Astrocyte (in vitro differentiated cells and primary cell): ENCODE data around the gene BMF. TPM values are rescaled to one million over a fixed set of nuclear protein-coding genes. Genes with fewer than 3 reads are reported as not detected.

Experiments used
- DNase-seq: peaks from one replicate; pipeline ENCODE4 v3.0.0-alpha.2; 2010; ENCODE audit warnings: low read depth
- FAIRE-seq: peaks from 2 replicates; lab custom pipeline; 2011; peaks lifted over from hg19 to GRCh38; lab: Jason Lieb, UNC
- H2AFZ ChIP-seq: 2 replicates; pipeline ENCODE4 v1.6.0; 2012; ENCODE audit warnings: low read depth, low read length, inconsistent platforms
- H3K27ac ChIP-seq: 2 replicates; pipeline ENCODE4 v1.5.1; 2011; ENCODE audit warnings: low read depth, low read length, inconsistent platforms
- H3K27me3 ChIP-seq: 2 replicates; pipeline ENCODE4 v1.6.0; 2011; ENCODE audit warnings: low read length, inconsistent platforms; ENCODE audit not compliant: insufficient read depth
- H3K36me3 ChIP-seq: 2 replicates; pipeline ENCODE4 v1.5.1; 2011; ENCODE audit warnings: low read length, inconsistent platforms; ENCODE audit not compliant: insufficient read depth
- H3K4me1 ChIP-seq: 2 replicates; pipeline ENCODE4 v1.5.1; 2011; ENCODE audit warnings: low read length, inconsistent platforms; ENCODE audit not compliant: insufficient read depth
- H3K4me2 ChIP-seq: 2 replicates; pipeline ENCODE4 v1.6.0; 2012; ENCODE audit warnings: low read length, inconsistent platforms
- H3K4me3 ChIP-seq: 2 replicates; pipeline ENCODE4 v1.5.1; 2011; ENCODE audit warnings: low read depth, mild to moderate bottlenecking, low read length, inconsistent platforms; ENCODE audit not compliant: insufficient read depth
- H3K79me2 ChIP-seq: 2 replicates; pipeline ENCODE4 v1.6.0; 2012; ENCODE audit warnings: mild to moderate bottlenecking, low read length, inconsistent platforms; ENCODE audit not compliant: insufficient read depth
- H3K9ac ChIP-seq: 2 replicates; pipeline ENCODE4 v1.6.0; 2012; ENCODE audit warnings: mild to moderate bottlenecking, low read length, inconsistent platforms
- H3K9me3 ChIP-seq: 2 replicates; pipeline ENCODE4 v1.5.1; 2012; ENCODE audit warnings: low read depth, mild to moderate bottlenecking, low read length, inconsistent platforms; ENCODE audit not compliant: insufficient read depth
- H4K20me1 ChIP-seq: 2 replicates; pipeline ENCODE4 v1.6.0; 2012; ENCODE audit warnings: low read length, inconsistent platforms; ENCODE audit not compliant: insufficient read depth
- H3K27ac Mint-ChIP-seq: one replicate; pipeline ENCODE4 v1.8.0; 2021; ENCODE audit warnings: mild to moderate bottlenecking, mixed read lengths; ENCODE audit not compliant: unreplicated experiment
- H3K27me3 Mint-ChIP-seq: one replicate; pipeline ENCODE4 v1.8.0; 2021; ENCODE audit warnings: low read depth, mixed read lengths; ENCODE audit not compliant: unreplicated experiment
- H3K36me3 Mint-ChIP-seq: one replicate; pipeline ENCODE4 v1.8.0; 2021; ENCODE audit warnings: low read depth, mixed read lengths; ENCODE audit not compliant: unreplicated experiment
- H3K4me1 Mint-ChIP-seq: one replicate; pipeline ENCODE4 v1.8.0; 2021; ENCODE audit warnings: low read depth, mixed read lengths; ENCODE audit not compliant: unreplicated experiment
- H3K4me3 Mint-ChIP-seq: one replicate; pipeline ENCODE4 v1.8.0; 2021; ENCODE audit warnings: mild to moderate bottlenecking, moderate library complexity, mixed read lengths; ENCODE audit not compliant: unreplicated experiment
- H3K9me3 Mint-ChIP-seq: one replicate; pipeline ENCODE4 v1.8.0; 2021; ENCODE audit warnings: mild to moderate bottlenecking, mixed read lengths; ENCODE audit not compliant: unreplicated experiment
- EZH2 ChIP-seq: IDR thresholded peaks from 2 replicates; pipeline ENCODE4 v1.6.1; 2012; ENCODE audit warnings: mild to moderate bottlenecking, low read length, inconsistent platforms; ENCODE audit not compliant: insufficient read depth
- total RNA-seq: library from RNA; stranded (reverse); gene quantifications from 2 replicates; pipeline ENCODE4 v1.2.1, GENCODE V29; 2021
- TF ChIP-seq, protein P1 (sequence below): IDR thresholded peaks from 2 replicates; pipeline ENCODE4 v1.5.1; 2011; ENCODE audit warnings: low read depth, mild to moderate bottlenecking, inconsistent platforms, low read length, moderate library complexity; ENCODE audit not compliant: insufficient read depth

The BMF gene
- total RNA-seq, 1 donor from 2014 or later = 31.8 TPM

DNA sequence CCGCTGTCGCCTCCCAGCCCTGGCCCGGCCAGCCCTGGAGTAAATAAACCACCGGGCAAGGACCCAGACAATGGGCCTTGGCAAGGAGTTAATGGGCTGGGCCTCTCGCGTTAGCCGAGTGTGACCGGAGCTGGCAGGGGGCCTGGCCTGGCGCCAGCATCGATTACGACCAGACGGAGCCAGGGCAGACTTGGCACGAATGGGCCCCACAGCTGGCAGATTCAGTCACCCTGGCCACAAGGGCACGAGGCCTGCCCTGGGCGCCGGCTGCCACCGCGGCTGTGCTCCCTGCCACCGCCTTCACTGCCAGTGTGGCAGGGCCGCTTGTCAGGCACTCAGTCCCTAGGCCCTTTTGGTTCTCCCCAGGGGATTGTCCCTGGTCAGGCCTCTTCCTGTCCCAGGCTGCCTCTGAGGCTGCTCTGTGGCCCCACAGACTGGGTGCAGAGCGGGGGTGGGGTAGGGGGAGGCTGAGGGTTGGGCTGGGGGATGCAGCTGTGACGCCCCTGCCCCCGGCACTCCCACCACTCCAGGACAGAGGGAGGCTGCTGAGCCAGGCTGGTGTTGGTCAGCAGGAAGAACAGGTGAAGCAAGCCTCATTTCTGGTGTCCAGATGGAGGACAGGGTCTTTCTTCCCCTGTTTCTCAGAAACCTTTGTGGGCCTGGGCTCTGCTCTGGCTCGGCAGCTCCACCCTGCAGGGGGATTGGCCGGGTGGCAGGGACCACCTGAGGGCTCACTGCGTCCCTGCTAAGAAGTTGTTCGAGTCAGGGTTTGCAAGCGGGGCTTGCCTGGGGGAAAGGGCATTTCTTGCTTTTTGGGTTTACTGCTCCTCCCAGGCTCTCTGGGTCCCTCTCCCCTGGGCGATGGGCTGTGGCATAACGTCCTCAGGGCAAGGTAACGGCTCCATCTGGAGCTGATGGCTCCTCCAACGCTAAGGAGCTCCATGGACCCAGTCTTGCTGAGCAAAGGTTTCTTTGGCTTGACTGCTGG, 39.2 kb downstream of the BMF start:
- no peaks in the 10 kb centered on the region for H3K27me3 Mint-ChIP-seq
- peak overlapping the region; percentile 81 for H2AFZ ChIP-seq
- no peaks in the 10 kb centered on the region for H3K79me2 ChIP-seq
- peaks cover 8% of the 10 kb centered on the region for H3K4me1 Mint-ChIP-seq
- H3K27me3 ChIP-seq = no peaks in the 10 kb centered on the region
- H3K36me3 Mint-ChIP-seq = peaks cover 2% of the 10 kb centered on the region
- no peaks in the 10 kb centered on the region for H3K9me3 ChIP-seq
- H3K27ac Mint-ChIP-seq = peak overlapping the region; percentile 47
- FAIRE-seq (no peak), DNase-seq (no peak)
- H4K20me1 ChIP-seq = no peaks in the 10 kb centered on the region
- peaks cover 15% of the 10 kb centered on the region for H3K4me1 ChIP-seq
- no peak overlapping the region for H3K27ac ChIP-seq
- no peaks in the 10 kb centered on the region for H3K36me3 ChIP-seq
- no peak overlapping the region for H3K4me3 ChIP-seq
- H3K9ac ChIP-seq = peak overlapping the region; percentile 9
- peak overlapping the region; percentile 43 for H3K4me2 ChIP-seq
- TF ChIP-seq EZH2 = no peak
- TF ChIP-seq, protein P1, sequence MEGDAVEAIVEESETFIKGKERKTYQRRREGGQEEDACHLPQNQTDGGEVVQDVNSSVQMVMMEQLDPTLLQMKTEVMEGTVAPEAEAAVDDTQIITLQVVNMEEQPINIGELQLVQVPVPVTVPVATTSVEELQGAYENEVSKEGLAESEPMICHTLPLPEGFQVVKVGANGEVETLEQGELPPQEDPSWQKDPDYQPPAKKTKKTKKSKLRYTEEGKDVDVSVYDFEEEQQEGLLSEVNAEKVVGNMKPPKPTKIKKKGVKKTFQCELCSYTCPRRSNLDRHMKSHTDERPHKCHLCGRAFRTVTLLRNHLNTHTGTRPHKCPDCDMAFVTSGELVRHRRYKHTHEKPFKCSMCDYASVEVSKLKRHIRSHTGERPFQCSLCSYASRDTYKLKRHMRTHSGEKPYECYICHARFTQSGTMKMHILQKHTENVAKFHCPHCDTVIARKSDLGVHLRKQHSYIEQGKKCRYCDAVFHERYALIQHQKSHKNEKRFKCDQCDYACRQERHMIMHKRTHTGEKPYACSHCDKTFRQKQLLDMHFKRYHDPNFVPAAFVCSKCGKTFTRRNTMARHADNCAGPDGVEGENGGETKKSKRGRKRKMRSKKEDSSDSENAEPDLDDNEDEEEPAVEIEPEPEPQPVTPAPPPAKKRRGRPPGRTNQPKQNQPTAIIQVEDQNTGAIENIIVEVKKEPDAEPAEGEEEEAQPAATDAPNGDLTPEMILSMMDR = no peak
- no peaks in the 10 kb centered on the region for H3K9me3 Mint-ChIP-seq
- no peak overlapping the region for H3K4me3 Mint-ChIP-seq

- H3K4me3 Mint-ChIP-seq = no peak overlapping the region
- no peaks in the 10 kb centered on the region for H3K27me3 ChIP-seq
- no peak overlapping the region for H2AFZ ChIP-seq
- H4K20me1 ChIP-seq = no peaks in the 10 kb centered on the region
- no peaks in the 10 kb centered on the region for H3K27me3 Mint-ChIP-seq
- no peak for DNase-seq
- no peak overlapping the region for H3K4me3 ChIP-seq
- peaks cover 29% of the 10 kb centered on the region for H3K4me1 ChIP-seq
- no peak overlapping the region for H3K27ac Mint-ChIP-seq
- H3K79me2 ChIP-seq = no peaks in the 10 kb centered on the region
- TF ChIP-seq, protein P1 = no peak
- no peak for TF ChIP-seq EZH2
- no peak overlapping the region for H3K27ac ChIP-seq
- no peak for FAIRE-seq
- H3K36me3 ChIP-seq = no peaks in the 10 kb centered on the region
- H3K4me2 ChIP-seq = no peak overlapping the region
- H3K4me1 Mint-ChIP-seq = peaks cover 17% of the 10 kb centered on the region
- no peak overlapping the region for H3K9ac ChIP-seq
- no peaks in the 10 kb centered on the region for H3K9me3 ChIP-seq
- H3K9me3 Mint-ChIP-seq = no peaks in the 10 kb centered on the region
- peaks cover 2% of the 10 kb centered on the region for H3K36me3 Mint-ChIP-seq
These were observed 40.6 kb downstream of the BMF start for GRCh38 chr15:40067921-40068624.
